HEK293 (cell line): ENCODE measurements around the gene ABCB4.

Experiments used
- MEIS1 ChIP-seq: sonication (generic); formaldehyde crosslinking; IDR thresholded peaks from 2 replicates; pipeline ENCODE4 v1.8.1; 2022; ENCODE audit warnings: missing genetic modification reagents, mild to moderate bottlenecking, borderline replicate concordance
- RBAK ChIP-seq: fragments of 450-650 bp; formaldehyde crosslinking; IDR thresholded peaks from 2 replicates; pipeline ENCODE4 v1.5.1; 2016; ENCODE audit warnings: missing biosample characterization, missing genetic modification characterization
- SETDB1 ChIP-seq: IDR thresholded peaks from one replicate; pipeline ENCODE4 v1.6.1; 2017; ENCODE audit warnings: mild to moderate bottlenecking, low read length, moderate library complexity, mixed read lengths; ENCODE audit not compliant: insufficient read length
- SP3 ChIP-seq: fragments of 450-650 bp; formaldehyde crosslinking; IDR thresholded peaks from 2 replicates; pipeline ENCODE4 v1.5.1; 2016; ENCODE audit warnings: missing biosample characterization, missing genetic modification characterization
- TRIM28 ChIP-seq: IDR thresholded peaks from 2 replicates; pipeline ENCODE4 v1.6.1; 2011; ENCODE audit warnings: low read length, control low read depth, borderline replicate concordance
- ZBTB48 ChIP-seq: fragments of 450-650 bp; formaldehyde crosslinking; IDR thresholded peaks from 2 replicates; pipeline ENCODE4 v1.5.1; 2016; ENCODE audit warnings: missing biosample characterization, missing genetic modification characterization
- ZNF16 ChIP-seq: fragments of 450-650 bp; formaldehyde crosslinking; IDR thresholded peaks from 2 replicates; pipeline ENCODE4 v1.5.1; 2016; ENCODE audit warnings: low read depth, missing biosample characterization, missing genetic modification characterization
- ZNF426 ChIP-seq: fragments of 450-650 bp; formaldehyde crosslinking; IDR thresholded peaks from 2 replicates; pipeline ENCODE4 v1.5.1; 2017; ENCODE audit warnings: missing biosample characterization, missing genetic modification characterization, mild to moderate bottlenecking, inconsistent platforms, moderate library complexity
- ZNF514 ChIP-seq: fragments of 450-650 bp; formaldehyde crosslinking; IDR thresholded peaks from 2 replicates; pipeline ENCODE4 v1.5.1; 2016; ENCODE audit warnings: missing biosample characterization, missing genetic modification characterization
- ZNF530 ChIP-seq: fragments of 450-650 bp; formaldehyde crosslinking; IDR thresholded peaks from 2 replicates; pipeline ENCODE4 v1.5.1; 2016; ENCODE audit warnings: low read depth, missing biosample characterization, missing genetic modification characterization
- ZNF549 ChIP-seq: fragments of 450-650 bp; IDR thresholded peaks from 2 replicates; pipeline ENCODE4 v1.5.1; 2018; ENCODE audit warnings: missing biosample characterization, missing genetic modification characterization, mild to moderate bottlenecking, inconsistent platforms, moderate library complexity
- ZNF624 ChIP-seq: fragments of 450-650 bp; formaldehyde crosslinking; IDR thresholded peaks from 2 replicates; pipeline ENCODE4 v1.5.1; 2017; ENCODE audit warnings: missing biosample characterization, missing genetic modification characterization
- ZNF658 ChIP-seq: fragments of 450-650 bp; formaldehyde crosslinking; IDR thresholded peaks from 2 replicates; pipeline ENCODE4; 2016; ENCODE audit warnings: missing biosample characterization, missing genetic modification characterization
- ZNF747 ChIP-seq: fragments of 450-650 bp; formaldehyde crosslinking; IDR thresholded peaks from 2 replicates; pipeline ENCODE4 v1.5.1; 2016; ENCODE audit warnings: missing biosample characterization, missing genetic modification characterization
- ZNF792 ChIP-seq: fragments of 450-650 bp; formaldehyde crosslinking; IDR thresholded peaks from 2 replicates; pipeline ENCODE4 v1.5.1; 2016; ENCODE audit warnings: missing biosample characterization, missing genetic modification characterization
- ZNF830 ChIP-seq: fragments of 450-650 bp; IDR thresholded peaks from 2 replicates; pipeline ENCODE4 v1.5.0; 2018; ENCODE audit warnings: missing biosample characterization, missing genetic modification characterization, low read depth, mild to moderate bottlenecking, moderate library complexity
- TF ChIP-seq, protein P1 (sequence below): fragments of 450-650 bp; formaldehyde crosslinking; IDR thresholded peaks from 2 replicates; pipeline ENCODE4 v1.5.1; 2017; ENCODE audit warnings: missing biosample characterization, missing genetic modification characterization
- TF ChIP-seq, protein P2 (sequence below): fragments of 450-650 bp; formaldehyde crosslinking; IDR thresholded peaks from 2 replicates; pipeline ENCODE4 v1.5.1; 2017; ENCODE audit warnings: missing biosample characterization, missing genetic modification characterization
- TF ChIP-seq, protein P3 (sequence below): fragments of 450-650 bp; formaldehyde crosslinking; optimal IDR thresholded peaks from 2 replicates; pipeline ENCODE3; 2016; ENCODE audit warnings: missing biosample characterization, mild to moderate bottlenecking, missing genetic modification characterization
- TF ChIP-seq, protein P4 (sequence below): fragments of 450-650 bp; formaldehyde crosslinking; IDR thresholded peaks from 2 replicates; pipeline ENCODE4 v1.5.1; 2016; ENCODE audit warnings: missing biosample characterization, missing genetic modification characterization
- TF ChIP-seq, protein P5 (sequence below): fragments of 450-650 bp; formaldehyde crosslinking; IDR thresholded peaks from 2 replicates; pipeline ENCODE4 v1.5.1; 2016; ENCODE audit warnings: missing biosample characterization, missing genetic modification characterization

Gene ABCB4

DNA sequence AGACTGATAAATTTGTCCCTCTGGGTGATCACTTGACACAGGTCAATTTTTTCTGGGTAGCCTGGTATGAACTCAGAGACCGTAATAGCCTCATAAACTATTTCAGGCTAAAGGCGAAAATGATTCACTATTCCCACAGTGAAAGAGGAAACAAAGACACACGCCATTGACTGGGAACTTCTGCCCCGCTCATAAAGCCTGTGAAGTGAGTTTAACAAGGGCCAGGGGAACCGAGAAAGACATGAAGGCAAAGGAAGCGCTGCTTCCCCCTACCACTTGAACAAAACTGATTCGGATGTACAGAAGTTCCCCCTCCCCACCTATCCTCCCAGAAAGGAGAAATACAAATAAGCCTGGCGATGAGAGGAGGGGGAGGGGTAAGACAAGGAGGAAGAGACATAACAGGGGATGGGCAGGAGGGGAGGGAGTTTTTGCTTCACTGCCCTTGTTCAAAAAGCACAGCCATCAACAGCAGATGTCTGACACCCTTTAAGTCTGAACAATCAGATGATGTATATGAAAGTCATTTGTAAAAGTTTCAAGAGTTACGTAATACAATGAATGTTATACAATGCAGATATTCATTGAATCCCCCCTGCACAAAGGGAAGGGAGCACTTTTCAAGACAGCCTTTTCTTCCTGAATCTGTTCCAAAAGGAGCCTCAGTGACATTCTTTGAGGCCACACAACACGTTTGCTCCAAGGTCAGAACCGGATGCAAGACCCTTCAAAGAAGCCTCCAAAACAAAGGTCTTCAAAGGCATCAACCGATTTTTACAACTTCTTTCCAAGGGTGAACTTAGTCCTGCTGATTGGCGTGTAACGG is 734 bp downstream of the ABCB4 start (continued):
- TF ChIP-seq, protein P1, sequence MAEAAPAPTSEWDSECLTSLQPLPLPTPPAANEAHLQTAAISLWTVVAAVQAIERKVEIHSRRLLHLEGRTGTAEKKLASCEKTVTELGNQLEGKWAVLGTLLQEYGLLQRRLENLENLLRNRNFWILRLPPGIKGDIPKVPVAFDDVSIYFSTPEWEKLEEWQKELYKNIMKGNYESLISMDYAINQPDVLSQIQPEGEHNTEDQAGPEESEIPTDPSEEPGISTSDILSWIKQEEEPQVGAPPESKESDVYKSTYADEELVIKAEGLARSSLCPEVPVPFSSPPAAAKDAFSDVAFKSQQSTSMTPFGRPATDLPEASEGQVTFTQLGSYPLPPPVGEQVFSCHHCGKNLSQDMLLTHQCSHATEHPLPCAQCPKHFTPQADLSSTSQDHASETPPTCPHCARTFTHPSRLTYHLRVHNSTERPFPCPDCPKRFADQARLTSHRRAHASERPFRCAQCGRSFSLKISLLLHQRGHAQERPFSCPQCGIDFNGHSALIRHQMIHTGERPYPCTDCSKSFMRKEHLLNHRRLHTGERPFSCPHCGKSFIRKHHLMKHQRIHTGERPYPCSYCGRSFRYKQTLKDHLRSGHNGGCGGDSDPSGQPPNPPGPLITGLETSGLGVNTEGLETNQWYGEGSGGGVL (tag by site-specific recombination): peak; percentile 76
- TF ChIP-seq ZNF426 (tag by site-specific recombination): no peak
- no peak for TF ChIP-seq MEIS1 (CRISPR knock-in tag)
- TF ChIP-seq ZNF747 (tag by site-specific recombination): no peak
- no peak for TF ChIP-seq ZNF624
- TF ChIP-seq SP3: 0 out of 2 replicates have a peak, but pooled peaks have one; percentile 14
- TF ChIP-seq RBAK (tag by site-specific recombination): no peak
- no peak for TF ChIP-seq ZNF530 (tag by site-specific recombination)
- TF ChIP-seq ZNF792 (tag by site-specific recombination): no peak
- TF ChIP-seq, protein P2, sequence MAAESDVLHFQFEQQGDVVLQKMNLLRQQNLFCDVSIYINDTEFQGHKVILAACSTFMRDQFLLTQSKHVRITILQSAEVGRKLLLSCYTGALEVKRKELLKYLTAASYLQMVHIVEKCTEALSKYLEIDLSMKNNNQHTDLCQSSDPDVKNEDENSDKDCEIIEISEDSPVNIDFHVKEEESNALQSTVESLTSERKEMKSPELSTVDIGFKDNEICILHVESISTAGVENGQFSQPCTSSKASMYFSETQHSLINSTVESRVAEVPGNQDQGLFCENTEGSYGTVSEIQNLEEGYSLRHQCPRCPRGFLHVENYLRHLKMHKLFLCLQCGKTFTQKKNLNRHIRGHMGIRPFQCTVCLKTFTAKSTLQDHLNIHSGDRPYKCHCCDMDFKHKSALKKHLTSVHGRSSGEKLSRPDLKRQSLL (tag by site-specific recombination): no peak
- no peak for TF ChIP-seq ZNF549 (tag by site-specific recombination)
- TF ChIP-seq ZNF16 (tag by site-specific recombination): no peak
- TF ChIP-seq ZNF830 (tag by site-specific recombination): no peak
- TF ChIP-seq, protein P3, sequence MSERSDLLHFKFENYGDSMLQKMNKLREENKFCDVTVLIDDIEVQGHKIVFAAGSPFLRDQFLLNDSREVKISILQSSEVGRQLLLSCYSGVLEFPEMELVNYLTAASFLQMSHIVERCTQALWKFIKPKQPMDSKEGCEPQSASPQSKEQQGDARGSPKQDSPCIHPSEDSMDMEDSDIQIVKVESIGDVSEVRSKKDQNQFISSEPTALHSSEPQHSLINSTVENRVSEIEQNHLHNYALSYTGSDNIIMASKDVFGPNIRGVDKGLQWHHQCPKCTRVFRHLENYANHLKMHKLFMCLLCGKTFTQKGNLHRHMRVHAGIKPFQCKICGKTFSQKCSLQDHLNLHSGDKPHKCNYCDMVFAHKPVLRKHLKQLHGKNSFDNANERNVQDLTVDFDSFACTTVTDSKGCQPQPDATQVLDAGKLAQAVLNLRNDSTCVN: no peak
- no peak for TF ChIP-seq ZNF658
- TF ChIP-seq, protein P4, sequence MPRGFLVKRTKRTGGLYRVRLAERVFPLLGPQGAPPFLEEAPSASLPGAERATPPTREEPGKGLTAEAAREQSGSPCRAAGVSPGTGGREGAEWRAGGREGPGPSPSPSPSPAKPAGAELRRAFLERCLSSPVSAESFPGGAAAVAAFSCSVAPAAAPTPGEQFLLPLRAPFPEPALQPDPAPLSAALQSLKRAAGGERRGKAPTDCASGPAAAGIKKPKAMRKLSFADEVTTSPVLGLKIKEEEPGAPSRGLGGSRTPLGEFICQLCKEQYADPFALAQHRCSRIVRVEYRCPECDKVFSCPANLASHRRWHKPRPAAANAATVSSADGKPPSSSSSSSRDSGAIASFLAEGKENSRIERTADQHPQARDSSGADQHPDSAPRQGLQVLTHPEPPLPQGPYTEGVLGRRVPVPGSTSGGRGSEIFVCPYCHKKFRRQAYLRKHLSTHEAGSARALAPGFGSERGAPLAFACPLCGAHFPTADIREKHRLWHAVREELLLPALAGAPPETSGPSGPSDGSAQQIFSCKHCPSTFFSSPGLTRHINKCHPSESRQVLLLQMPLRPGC: no peak
- no peak for TF ChIP-seq ZBTB48 (tag by site-specific recombination)
- no peak for TF ChIP-seq SETDB1
- TF ChIP-seq ZNF514: no peak
- peak; percentile 50; the same call in 1 of the 2 replicates for TF ChIP-seq TRIM28
- TF ChIP-seq, protein P5, sequence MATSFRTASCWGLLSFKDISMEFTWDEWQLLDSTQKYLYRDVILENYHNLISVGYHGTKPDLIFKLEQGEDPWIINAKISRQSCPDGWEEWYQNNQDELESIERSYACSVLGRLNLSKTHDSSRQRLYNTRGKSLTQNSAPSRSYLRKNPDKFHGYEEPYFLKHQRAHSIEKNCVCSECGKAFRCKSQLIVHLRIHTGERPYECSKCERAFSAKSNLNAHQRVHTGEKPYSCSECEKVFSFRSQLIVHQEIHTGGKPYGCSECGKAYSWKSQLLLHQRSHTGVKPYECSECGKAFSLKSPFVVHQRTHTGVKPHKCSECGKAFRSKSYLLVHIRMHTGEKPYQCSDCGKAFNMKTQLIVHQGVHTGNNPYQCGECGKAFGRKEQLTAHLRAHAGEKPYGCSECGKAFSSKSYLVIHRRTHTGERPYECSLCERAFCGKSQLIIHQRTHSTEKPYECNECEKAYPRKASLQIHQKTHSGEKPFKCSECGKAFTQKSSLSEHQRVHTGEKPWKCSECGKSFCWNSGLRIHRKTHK (tag by site-specific recombination): no peak
